A549 (cell line): ENCODE measurements around the gene STIM1. TPM values are rescaled to one million over a fixed set of nuclear protein-coding genes. Genes with fewer than 3 reads are reported as not detected.

Experiments used
- ATAC-seq, 2 experiments: fragments of 200-7000 bp in 1 of 2; fragments of >200 bp in 1 of 2; cut with Nextera tagmentation in 1 of 2; cut with Tn5 transposase in 1 of 2; 3 replicates each; pipeline versions ENCODE4 v1.8.0 to v1.9.1; 2018 to 2020; ENCODE audit warnings: mild to moderate bottlenecking in 1 of 2, moderate library complexity in 1 of 2
- CTCF ChIA-PET: fragments of 300-600 bp; sonication (Branson Sonifier 250); formaldehyde crosslinking; extraction: SDS; loops from one replicate; lab custom pipeline; 2021; ENCODE audit warnings: antibody characterized with exemption, inconsistent platforms; lab: Yijun Ruan, JAX
- POLR2A ChIA-PET: fragments of 350-600 bp; formaldehyde crosslinking; extraction: SDS; loops from one replicate; lab custom pipeline; 2021; ENCODE audit warnings: antibody characterized with exemption, inconsistent platforms; lab: Yijun Ruan, JAX
- DNase-seq, 2 experiments: peaks; one replicate each; pipeline versions ENCODE4 v3.0.0 to v3.0.0-alpha.2; 2011 to 2016; ENCODE audit warnings: low read depth in 1 of 2, low spot score in 1 of 2
- FAIRE-seq: peaks from 2 replicates; lab custom pipeline; 2011; peaks lifted over from hg19 to GRCh38; lab: Jason Lieb, UNC
- H3K27ac ChIP-seq, 2 experiments: fragments of >200 bp; sonication (Bioruptor Twin); formaldehyde crosslinking; 3 replicates each; pipeline ENCODE4 v1.5.1; 2016 to 2017
- H3K4me1 ChIP-seq: fragments of >200 bp; sonication (Bioruptor Twin); formaldehyde crosslinking; 3 replicates; pipeline ENCODE4 v1.6.1; 2016
- H3K4me2 ChIP-seq: fragments of >200 bp; sonication (Bioruptor Twin); formaldehyde crosslinking; 3 replicates; pipeline ENCODE4 v1.6.1; 2016
- H3K4me3 ChIP-seq: fragments of >200 bp; sonication (Bioruptor Twin); formaldehyde crosslinking; 3 replicates; pipeline ENCODE4 v1.5.1; 2016
- H3K9me3 ChIP-seq: fragments of >200 bp; sonication (Bioruptor Twin); formaldehyde crosslinking; 3 replicates; pipeline ENCODE4 v1.6.1; 2016
- CBX8 ChIP-seq: fragments of 200-600 bp; sonication (generic); IDR thresholded peaks from 2 replicates; pipeline ENCODE4 v1.6.1; 2016
- CHD2 ChIP-seq: fragments of 150-350 bp; IDR thresholded peaks from 2 replicates; pipeline ENCODE4 v1.6.1; 2014; ENCODE audit warnings: low read length; ENCODE audit not compliant: partially characterized antibody
- CHD4 ChIP-seq: fragments of 200-600 bp; sonication (generic); IDR thresholded peaks from 2 replicates; pipeline ENCODE4 v1.6.1; 2016; ENCODE audit warnings: antibody characterized with exemption, mild to moderate bottlenecking, borderline replicate concordance
- EHMT2 ChIP-seq: fragments of 200-600 bp; sonication (generic); IDR thresholded peaks from 2 replicates; pipeline ENCODE4 v1.6.1; 2016; ENCODE audit warnings: antibody characterized with exemption, low read depth, mild to moderate bottlenecking, moderate library complexity
- FOXS1 ChIP-seq: fragments of 250-450 bp; sonication (Bioruptor Pico); IDR thresholded peaks from 2 replicates; pipeline ENCODE4 v1.5.0; 2020; ENCODE audit warnings: mild to moderate bottlenecking, moderate library complexity
- HOXA7 ChIP-seq: fragments of 250-450 bp; sonication (Bioruptor Pico); IDR thresholded peaks from 2 replicates; pipeline ENCODE4 v1.5.0; 2020; ENCODE audit warnings: mild to moderate bottlenecking, moderate library complexity
- HOXB13 ChIP-seq: fragments of 250-450 bp; sonication (Bioruptor Pico); IDR thresholded peaks from 2 replicates; pipeline ENCODE4 v1.5.0; 2020; ENCODE audit warnings: low read depth, mild to moderate bottlenecking, moderate library complexity
- KDM5A ChIP-seq: fragments of 200-600 bp; sonication (generic); IDR thresholded peaks from 2 replicates; pipeline ENCODE4 v1.6.1; 2016; ENCODE audit warnings: antibody characterized with exemption, mild to moderate bottlenecking
- MAZ ChIP-seq: fragments of 150-350 bp; IDR thresholded peaks from 2 replicates; pipeline ENCODE4 v1.6.1; 2014; ENCODE audit warnings: antibody characterized with exemption, low read depth, low read length, borderline replicate concordance
- NFE2L2 ChIP-seq: fragments of 150-350 bp; conservative IDR thresholded peaks from 2 replicates; pipeline ENCODE4 v1.6.1; 2014; ENCODE audit warnings: low read length
- RCOR1 ChIP-seq: fragments of 150-350 bp; IDR thresholded peaks from 2 replicates; pipeline ENCODE4 v1.6.1; 2014; ENCODE audit warnings: antibody characterized with exemption, low read length, low read depth
- TFCP2L1 ChIP-seq: fragments of 250-450 bp; sonication (Bioruptor Pico); IDR thresholded peaks from 2 replicates; pipeline ENCODE4 v1.5.0; 2021; ENCODE audit warnings: mild to moderate bottlenecking
- TP53 ChIP-seq: fragments of 250-450 bp; sonication (Bioruptor Pico); IDR thresholded peaks from 2 replicates; pipeline ENCODE4 v1.5.0; 2021; ENCODE audit warnings: mild to moderate bottlenecking, moderate library complexity
- ZC3H11A ChIP-seq: fragments of 450-650 bp; IDR thresholded peaks from 2 replicates; pipeline ENCODE4 v1.6.1; 2014; ENCODE audit warnings: antibody characterized with exemption, mild to moderate bottlenecking
- ZSCAN20 ChIP-seq: fragments of 250-450 bp; sonication (Bioruptor Pico); IDR thresholded peaks from 2 replicates; pipeline ENCODE4 v1.8.0; 2022; ENCODE audit warnings: mild to moderate bottlenecking, moderate library complexity
- WGBS: methylation state at CpG from one replicate; pipeline ENCODE4 v1.1.6; 2017; ENCODE audit errors: missing lambda C conversion rate; 5-methylcytosine and 5-hydroxymethylcytosine counted together
- polyA plus RNA-seq, 4 experiments: library from polyadenylated mRNA; depleted of rRNA in 3 of 4; stranded (reverse); fragments of >200 nt; fragmentation: RNase III in 1 of 4; extraction: RNeasy Plus Mini Kit Qiagen cat#74134 plus additional on column Dnase treatment in 1 of 4; gene quantifications; 2 replicates in 3 of 4; 3 replicates in 1 of 4; pipeline ENCODE4 v1.2.3, GENCODE V29; 2011 to 2017
- TF ChIP-seq, protein P1 (sequence below): fragments of >200 bp; sonication (Bioruptor Twin); formaldehyde crosslinking; IDR thresholded peaks from 3 replicates; pipeline ENCODE4 v1.5.1; 2016
- TF ChIP-seq, protein P2 (sequence below): IDR thresholded peaks from 2 replicates; pipeline ENCODE4 v1.6.1; 2012
- TF ChIP-seq, protein P3 (sequence below): fragments of >200 bp; sonication (Bioruptor Twin); formaldehyde crosslinking; IDR thresholded peaks from 2 replicates; pipeline ENCODE4 v1.6.1; 2016

The STIM1 gene
- polyA plus RNA-seq, 2 of the 4 experiments (the other 2 are of a cell fraction) = 35.2 to 38.7 TPM

DNA sequence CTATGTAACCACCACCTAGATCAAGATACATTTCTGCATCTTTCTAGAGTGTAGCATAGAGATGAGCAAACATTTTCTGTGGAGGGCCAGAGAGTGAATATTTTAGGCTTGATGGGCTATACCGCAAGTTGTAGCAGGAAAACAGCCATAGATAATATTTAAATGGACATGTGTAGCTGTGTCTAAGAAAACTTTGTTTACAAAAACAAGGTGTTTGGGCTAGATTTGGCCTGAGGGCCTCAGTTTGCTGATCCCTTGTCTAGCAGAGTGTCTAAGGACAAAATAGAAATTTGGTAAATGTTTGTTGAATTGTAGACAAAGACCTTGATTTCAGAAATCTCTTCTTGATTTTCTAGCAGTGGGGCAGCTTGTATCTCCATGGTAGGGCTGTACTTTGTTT is 36.3 kb downstream of the STIM1 start:
- FAIRE-seq (no peak), DNase-seq (no peak), ATAC-seq (no peak)
- ChIA-PET CTCF (no interaction called here), POLR2A (no interaction called here)
- 95% methylated on average over 1 of the region's 1 CpG for WGBS
- Histone ChIP-seq H3K9me3 (no peaks in the 10 kb centered on the region), H3K4me3 (no peak overlapping the region), H3K4me1 (peaks cover 24% of the 10 kb centered on the region)
- TF ChIP-seq HOXA7 (CRISPR knock-in tag) (no peak), FOXS1 (CRISPR knock-in tag) (no peak), ZSCAN20 (CRISPR knock-in tag) (no peak), HOXB13 (CRISPR knock-in tag) (no peak), NFE2L2 (no peak), TP53 (CRISPR knock-in tag) (no peak), MAZ (no peak), ZC3H11A (no peak), EHMT2 (no peak), TFCP2L1 (CRISPR knock-in tag) (no peak), CHD2 (no peak), CBX8 (no peak)
- TF ChIP-seq, protein P1, sequence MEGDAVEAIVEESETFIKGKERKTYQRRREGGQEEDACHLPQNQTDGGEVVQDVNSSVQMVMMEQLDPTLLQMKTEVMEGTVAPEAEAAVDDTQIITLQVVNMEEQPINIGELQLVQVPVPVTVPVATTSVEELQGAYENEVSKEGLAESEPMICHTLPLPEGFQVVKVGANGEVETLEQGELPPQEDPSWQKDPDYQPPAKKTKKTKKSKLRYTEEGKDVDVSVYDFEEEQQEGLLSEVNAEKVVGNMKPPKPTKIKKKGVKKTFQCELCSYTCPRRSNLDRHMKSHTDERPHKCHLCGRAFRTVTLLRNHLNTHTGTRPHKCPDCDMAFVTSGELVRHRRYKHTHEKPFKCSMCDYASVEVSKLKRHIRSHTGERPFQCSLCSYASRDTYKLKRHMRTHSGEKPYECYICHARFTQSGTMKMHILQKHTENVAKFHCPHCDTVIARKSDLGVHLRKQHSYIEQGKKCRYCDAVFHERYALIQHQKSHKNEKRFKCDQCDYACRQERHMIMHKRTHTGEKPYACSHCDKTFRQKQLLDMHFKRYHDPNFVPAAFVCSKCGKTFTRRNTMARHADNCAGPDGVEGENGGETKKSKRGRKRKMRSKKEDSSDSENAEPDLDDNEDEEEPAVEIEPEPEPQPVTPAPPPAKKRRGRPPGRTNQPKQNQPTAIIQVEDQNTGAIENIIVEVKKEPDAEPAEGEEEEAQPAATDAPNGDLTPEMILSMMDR = no peak
- TF ChIP-seq, protein P2, sequence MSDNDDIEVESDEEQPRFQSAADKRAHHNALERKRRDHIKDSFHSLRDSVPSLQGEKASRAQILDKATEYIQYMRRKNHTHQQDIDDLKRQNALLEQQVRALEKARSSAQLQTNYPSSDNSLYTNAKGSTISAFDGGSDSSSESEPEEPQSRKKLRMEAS = no peak
- TF ChIP-seq, protein P3, sequence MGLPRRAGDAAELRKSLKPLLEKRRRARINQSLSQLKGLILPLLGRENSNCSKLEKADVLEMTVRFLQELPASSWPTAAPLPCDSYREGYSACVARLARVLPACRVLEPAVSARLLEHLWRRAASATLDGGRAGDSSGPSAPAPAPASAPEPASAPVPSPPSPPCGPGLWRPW = no peak
- TF ChIP-seq, all 56 proteins: peak for 0
- H3K27ac ChIP-seq = no peak overlapping the region
- H3K4me2 ChIP-seq = no peak overlapping the region

DNA sequence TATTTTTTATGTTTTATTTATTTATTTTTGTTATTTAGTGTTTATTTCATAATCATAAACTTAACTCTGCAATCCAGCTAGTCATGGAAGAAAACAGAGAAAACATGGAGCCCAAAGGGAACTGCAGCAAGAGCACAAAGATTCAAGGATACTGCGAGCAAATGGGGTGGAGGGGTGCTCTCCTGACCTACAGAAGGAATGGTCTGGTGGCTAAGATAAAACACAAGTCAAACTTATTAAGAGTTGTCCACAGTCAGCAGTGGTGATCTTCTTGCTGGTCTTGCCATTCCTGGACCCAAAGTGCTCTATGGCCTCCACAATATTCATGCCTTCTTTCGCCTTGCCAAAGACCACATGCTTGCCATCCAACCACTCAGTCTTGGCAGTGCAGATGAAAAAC is 36.7 kb downstream of the STIM1 start:
- ATAC-seq = no peak
- H3K27ac ChIP-seq = no peak overlapping the region
- H3K4me1 ChIP-seq = peaks cover 24% of the 10 kb centered on the region
- 98% methylated on average over 2 of the region's 2 CpGs for WGBS
- TF ChIP-seq HOXB13 (CRISPR knock-in tag) (no peak), CBX8 (no peak)
- ChIA-PET CTCF (interaction anchor here (1.7 kb wide), 1 partner anchor 38 kb away, joined by 6 read pairs; the partner anchor contains the start of gene STIM1), POLR2A (no interaction called here)
- H3K4me2 ChIP-seq = no peak overlapping the region
- FAIRE-seq = no peak
- no peak for DNase-seq
- H3K4me3 ChIP-seq = no peak overlapping the region
- H3K9me3 ChIP-seq = no peaks in the 10 kb centered on the region

DNA sequence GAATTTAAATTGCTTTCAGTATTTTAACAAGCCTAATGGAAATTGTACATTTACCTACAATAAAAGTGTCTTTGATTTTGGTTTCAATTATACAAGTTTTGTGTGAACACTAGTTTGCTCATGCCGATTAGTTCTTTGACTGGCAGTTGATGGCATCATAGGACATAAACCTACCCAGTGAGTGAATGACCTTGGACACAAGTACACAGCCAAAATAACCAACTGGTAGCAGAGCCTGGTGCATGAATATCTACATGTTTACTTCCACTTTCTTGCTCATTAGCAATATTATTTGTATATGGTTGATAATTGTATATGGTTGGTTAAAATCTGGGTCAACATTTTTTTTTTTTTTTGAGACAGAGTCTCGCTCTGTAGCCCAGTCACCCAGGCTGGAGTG is 37.8 kb downstream of the STIM1 start:
- Histone ChIP-seq H3K27ac (no peak overlapping the region), H3K4me1 (peaks cover 24% of the 10 kb centered on the region), H3K4me2 (no peak overlapping the region), H3K4me3 (no peak overlapping the region), H3K9me3 (no peaks in the 10 kb centered on the region)
- FAIRE-seq (no peak), DNase-seq (no peak), ATAC-seq (no peak)
- TF ChIP-seq, protein P2 = no peak
- TF ChIP-seq RCOR1 (no peak), CHD4 (no peak), KDM5A (no peak), EHMT2 (no peak), TFCP2L1 (CRISPR knock-in tag) (no peak)
- ChIA-PET POLR2A (no interaction called here), CTCF (interaction anchor here (1.2 to 1.7 kb wide), 2 partner anchors 39 to 180 kb away, joined by 3 to 6 read pairs; partner anchors contain the start of gene STIM1)
- 81% methylated on average over 2 of the region's 2 CpGs for WGBS
